Endothelial cell of umbilical vein (primary cell): ENCODE results near the gene SYTL3. TPM values are rescaled to one million over a fixed set of nuclear protein-coding genes. Genes with fewer than 3 reads are reported as not detected.

Source experiments
- BruUV-seq: library from RNA; stranded (reverse); fragments of 400-500 nt; replicated peaks from 2 replicates; lab custom pipeline; 2021; lab: Mats Ljungman, UMichigan
- CTCF ChIA-PET: fragments of 300-600, 350-600 bp; sonication (Branson Sonifier 250); formaldehyde crosslinking; loops from one replicate; lab custom pipeline; 2021; ENCODE audit warnings: antibody characterized with exemption, inconsistent platforms; lab: Charles Lee
- POLR2A ChIA-PET: fragments of 300-600, 350-600 bp; sonication (Branson Sonifier 250); formaldehyde crosslinking; loops from one replicate; lab custom pipeline; 2021; ENCODE audit warnings: antibody characterized with exemption, inconsistent platforms; lab: Charles Lee
- DNase-seq: peaks from one replicate; pipeline ENCODE4 v3.0.0-alpha.2; 2011; ENCODE audit warnings: low read depth, low spot score
- FAIRE-seq: peaks from 2 replicates; lab custom pipeline; 2011; peaks lifted over from hg19 to GRCh38; lab: Jason Lieb, UNC
- H2AFZ ChIP-seq: 2 replicates; pipeline ENCODE4 v1.6.0; 2012; ENCODE audit warnings: low read depth, low read length, control low read depth, inconsistent platforms
- H3K27ac ChIP-seq: 2 replicates; pipeline ENCODE4 v1.5.1; 2011; ENCODE audit warnings: low read depth, mild to moderate bottlenecking, control low read depth, low read length, moderate library complexity; ENCODE audit not compliant: insufficient read depth
- H3K27me3 ChIP-seq, 2 experiments: 2 replicates each; pipeline versions ENCODE4 v1.6.0 to v1.6.1; 2011; ENCODE audit warnings: low read length in 2 of 2, mixed read lengths in 1 of 2; ENCODE audit not compliant: control insufficient read depth in 2 of 2, insufficient read depth in 2 of 2
- H3K36me3 ChIP-seq, 2 experiments: 2 replicates in 1 of 2; 3 replicates in 1 of 2; pipeline ENCODE4 v1.5.1; 2011; ENCODE audit warnings: low read length in 2 of 2, mild to moderate bottlenecking in 1 of 2, moderate library complexity in 1 of 2; ENCODE audit not compliant: control insufficient read depth in 2 of 2, insufficient read depth in 2 of 2; ENCODE audit errors: extremely low read depth in 1 of 2
- H3K4me1 ChIP-seq: 3 replicates; pipeline ENCODE4 v1.5.1; 2011; ENCODE audit warnings: mild to moderate bottlenecking, low read length; ENCODE audit not compliant: control insufficient read depth, insufficient read depth; ENCODE audit errors: extremely low read depth
- H3K4me2 ChIP-seq: 2 replicates; pipeline ENCODE4 v1.6.1; 2011; ENCODE audit warnings: low read length, control low read depth, mixed read lengths; ENCODE audit not compliant: insufficient read depth
- H3K4me3 ChIP-seq, 3 experiments: fragments of 200-600 bp in 1 of 3; sonication (generic), shearing (Covaris generic) in 1 of 3; replicated peaks in 1 of 3; 2 replicates each; pipeline ENCODE4 v1.5.1; 2011 to 2016; ENCODE audit warnings: control low read depth in 3 of 3, low read length in 3 of 3, mild to moderate bottlenecking in 2 of 3, inconsistent platforms in 1 of 3, low read depth in 1 of 3, moderate library complexity in 1 of 3; ENCODE audit not compliant: insufficient read depth in 1 of 3
- H3K79me2 ChIP-seq: 2 replicates; pipeline ENCODE4 v1.6.0; 2012; ENCODE audit warnings: low read length, inconsistent platforms; ENCODE audit not compliant: control insufficient read depth, insufficient read depth
- H3K9ac ChIP-seq: replicated peaks from 2 replicates; pipeline ENCODE3; 2011; ENCODE audit warnings: low read length, control low read depth; ENCODE audit not compliant: insufficient read depth; ENCODE audit errors: extremely low read depth
- H3K9me1 ChIP-seq: replicated peaks from 3 replicates; pipeline ENCODE4 v1.6.0; 2011; ENCODE audit warnings: mild to moderate bottlenecking, low read length; ENCODE audit not compliant: control insufficient read depth, insufficient read depth; ENCODE audit errors: extremely low read depth
- H3K9me3 ChIP-seq: replicated peaks from 2 replicates; pipeline ENCODE4 v1.5.1; 2012; ENCODE audit warnings: low read length, inconsistent platforms; ENCODE audit not compliant: control insufficient read depth, insufficient read depth
- H4K20me1 ChIP-seq: replicated peaks from 2 replicates; pipeline ENCODE3; 2011; ENCODE audit warnings: mild to moderate bottlenecking, low read length; ENCODE audit not compliant: control insufficient read depth, insufficient read depth; ENCODE audit errors: extremely low read depth
- EZH2 ChIP-seq: IDR thresholded peaks from 2 replicates; pipeline ENCODE4 v1.6.1; 2012; ENCODE audit warnings: borderline replicate concordance, low read depth, mild to moderate bottlenecking, moderate library complexity, low read length, inconsistent platforms; ENCODE audit not compliant: severe bottlenecking
- FOS ChIP-seq: IDR thresholded peaks from 2 replicates; pipeline ENCODE4 v1.6.1; 2011; ENCODE audit warnings: mild to moderate bottlenecking, low read length, moderate library complexity, borderline replicate concordance; ENCODE audit not compliant: insufficient read depth
- GATA2 ChIP-seq: IDR thresholded peaks from 2 replicates; pipeline ENCODE4 v1.7.0; 2011; ENCODE audit warnings: low read depth, mild to moderate bottlenecking, moderate library complexity, mixed read lengths, low read length; ENCODE audit not compliant: insufficient read length, insufficient read depth
- JUN ChIP-seq: IDR thresholded peaks from 2 replicates; pipeline ENCODE4 v1.6.1; 2011; ENCODE audit warnings: borderline replicate concordance, low read depth; ENCODE audit not compliant: insufficient read length, insufficient read depth
- MYC ChIP-seq: IDR thresholded peaks from one replicate; pipeline ENCODE4 v1.6.1; 2011; ENCODE audit warnings: mild to moderate bottlenecking, low read depth, low read length
- POLR2A ChIP-seq: IDR thresholded peaks from 2 replicates; pipeline ENCODE4 v1.6.1; 2012; ENCODE audit warnings: low read depth, mild to moderate bottlenecking, control low read depth, low read length
- POLR2AphosphoS5 ChIP-seq: IDR thresholded peaks from 2 replicates; pipeline ENCODE4 v1.6.1; 2012; ENCODE audit warnings: low read depth, mild to moderate bottlenecking, control low read depth, low read length, moderate library complexity; ENCODE audit not compliant: insufficient read depth
- dilution Hi-C: fragments of 300-500 bp; cut with MboI; formaldehyde crosslinking; loops from one replicate; pipeline ENCODE4 v1.15.0; 2019; ENCODE audit warnings: low sequenced_read_pairs; ENCODE audit not compliant: extremely low pct_ligation_motif_present
- intact Hi-C: fragments of 100-400 bp; cut with micrococcal nuclease; formaldehyde crosslinking; loops from one replicate; pipeline ENCODE4 v1.10.0; 2022
- polyA plus RNA-seq, 4 experiments: library from polyadenylated mRNA; depleted of rRNA in 3 of 4; stranded (reverse) in 3 of 4; unstranded in 1 of 4; fragments of >200 nt; gene quantifications; 2 replicates each; pipeline versions ENCODE4 v1.2.1 to v1.2.3, GENCODE V29; 2011 to 2012; ENCODE audit warnings: missing spikeins in 1 of 4
- total RNA-seq: library from RNA; stranded (reverse); gene quantifications from 2 replicates; pipeline ENCODE4 v1.2.3, GENCODE V29; 2021
- TF ChIP-seq, protein P1 (sequence below), 2 donors: IDR thresholded peaks; 1 replicate in 1 of 2; 2 replicates in 1 of 2; pipeline ENCODE4 v1.5.1; 2011; ENCODE audit warnings: low read length in 2 of 2, mild to moderate bottlenecking in 2 of 2, moderate library complexity in 2 of 2, control low read depth in 1 of 2, inconsistent platforms in 1 of 2, low read depth in 1 of 2; ENCODE audit not compliant: insufficient read depth in 1 of 2; ENCODE audit errors: extremely low read depth in 1 of 2
- TF ChIP-seq, protein P2 (sequence below): IDR thresholded peaks from 2 replicates; pipeline ENCODE4 v1.6.1; 2011; ENCODE audit not compliant: insufficient read depth, insufficient read length

The SYTL3 gene
- total and polyA plus RNA-seq, 2 donors (not counting 3 experiments of a cell fraction or from before 2014, with no cell fraction given): 0.59 to 0.77 TPM

DNA sequence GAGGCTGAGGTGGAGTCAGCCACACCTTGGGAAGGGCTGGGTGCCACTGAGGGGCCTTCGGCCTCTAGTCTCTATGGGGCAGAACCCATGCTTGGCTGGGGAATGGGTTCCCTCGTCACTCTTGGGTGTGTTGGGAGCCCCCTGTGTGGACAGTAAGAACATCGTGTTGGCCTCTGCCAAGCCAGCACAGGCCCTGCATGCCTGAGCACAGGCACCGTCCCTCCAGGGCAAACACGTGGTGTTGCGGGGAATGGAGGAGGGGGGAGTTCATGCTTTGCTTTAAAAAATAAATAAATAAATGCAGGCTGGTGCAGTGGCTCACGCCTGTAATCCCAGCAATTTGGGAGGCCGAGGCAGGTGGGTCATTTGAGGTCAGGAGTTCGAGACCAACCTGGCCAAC is 106.3 kb downstream of the SYTL3 start:
- Histone ChIP-seq H2AFZ (no peak overlapping the region), H3K36me3 (no peaks in the 10 kb centered on the region), H3K79me2 (no peaks in the 10 kb centered on the region), H3K27ac (no peak overlapping the region), H3K9me3 (no peaks in the 10 kb centered on the region), H3K4me3 (no peak overlapping the region), H3K4me1 (no peaks in the 10 kb centered on the region), H3K9ac (no peak overlapping the region), H3K9me1 (no peaks in the 10 kb centered on the region), H3K27me3 (no peaks in the 10 kb centered on the region), H3K4me2 (no peak overlapping the region), H4K20me1 (no peaks in the 10 kb centered on the region)
- CTCF ChIA-PET: interaction anchor here (1.2 kb wide), 1 partner anchor 378 kb away, joined by 3 read pairs; no protein-coding TSS in a partner anchor
- TF ChIP-seq JUN (no peak), POLR2AphosphoS5 (no peak), GATA2 (no peak), POLR2A (no peak), MYC (no peak), FOS (no peak), EZH2 (no peak)
- TF ChIP-seq, protein P1, sequence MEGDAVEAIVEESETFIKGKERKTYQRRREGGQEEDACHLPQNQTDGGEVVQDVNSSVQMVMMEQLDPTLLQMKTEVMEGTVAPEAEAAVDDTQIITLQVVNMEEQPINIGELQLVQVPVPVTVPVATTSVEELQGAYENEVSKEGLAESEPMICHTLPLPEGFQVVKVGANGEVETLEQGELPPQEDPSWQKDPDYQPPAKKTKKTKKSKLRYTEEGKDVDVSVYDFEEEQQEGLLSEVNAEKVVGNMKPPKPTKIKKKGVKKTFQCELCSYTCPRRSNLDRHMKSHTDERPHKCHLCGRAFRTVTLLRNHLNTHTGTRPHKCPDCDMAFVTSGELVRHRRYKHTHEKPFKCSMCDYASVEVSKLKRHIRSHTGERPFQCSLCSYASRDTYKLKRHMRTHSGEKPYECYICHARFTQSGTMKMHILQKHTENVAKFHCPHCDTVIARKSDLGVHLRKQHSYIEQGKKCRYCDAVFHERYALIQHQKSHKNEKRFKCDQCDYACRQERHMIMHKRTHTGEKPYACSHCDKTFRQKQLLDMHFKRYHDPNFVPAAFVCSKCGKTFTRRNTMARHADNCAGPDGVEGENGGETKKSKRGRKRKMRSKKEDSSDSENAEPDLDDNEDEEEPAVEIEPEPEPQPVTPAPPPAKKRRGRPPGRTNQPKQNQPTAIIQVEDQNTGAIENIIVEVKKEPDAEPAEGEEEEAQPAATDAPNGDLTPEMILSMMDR (IDR thresholded peaks at IDR 0.05; ENCODE audit: extremely low read depth in 1 of 2, insufficient read depth in 1 of 2, low read depth in 1 of 2, low read length in 2 of 2): no peak
- TF ChIP-seq, protein P2, sequence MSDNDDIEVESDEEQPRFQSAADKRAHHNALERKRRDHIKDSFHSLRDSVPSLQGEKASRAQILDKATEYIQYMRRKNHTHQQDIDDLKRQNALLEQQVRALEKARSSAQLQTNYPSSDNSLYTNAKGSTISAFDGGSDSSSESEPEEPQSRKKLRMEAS: no peak
- no TSS peak for BruUV-seq
- POLR2A ChIA-PET: no interaction called here
- intact Hi-C loops (no loop called here), dilution Hi-C loops (no loop called here)
- no peak for DNase-seq
- no peak for FAIRE-seq
